GM19324 (cell line): ENCODE results near the gene CALHM2.
"Not testable (repeated sequence)": the region's sequence is repeated elsewhere in the genome, so short reads cannot be mapped to it uniquely, and the experiment has no call there.

Source experiments
- ATAC-seq: cut with Tn5 transposase; IDR thresholded peaks from one replicate; pipeline ENCODE4 v1.9.1; 2021; ENCODE audit warnings: mild to moderate bottlenecking, moderate library complexity; ENCODE audit not compliant: unreplicated experiment, low FRiP score

Gene CALHM2

GRCh38 chr10:103451831-103452505 lies at the start of gene CALHM2:
TSS of gene CALHM2 (minus strand) at chr10:103452370. CDS start at chr10:103449941, 2,429 bp downstream.
- peak; percentile 54 for ATAC-seq

- ATAC-seq: no peak
Measured at GRCh38 chr10:103501186-103501585, 49.0 kb upstream of the CALHM2 start.

- ATAC-seq: no peak
Measured at GRCh38 chr10:103500481-103500880, 48.3 kb upstream of the CALHM2 start.

- ATAC-seq: no peak
Measured at GRCh38 chr10:103499881-103500280, 47.7 kb upstream of the CALHM2 start.

- no peak for ATAC-seq
Measured at GRCh38 chr10:103498936-103499638, 46.9 kb upstream of the CALHM2 start.

- no peak for ATAC-seq
Measured at GRCh38 chr10:103497161-103497915, 45.2 kb upstream of the CALHM2 start.

GRCh38 chr10:103495321-103495720 lies 43.2 kb upstream of the CALHM2 start:
- ATAC-seq: no peak

- ATAC-seq: no peak
Measured at GRCh38 chr10:103493916-103494877, 42.0 kb upstream of the CALHM2 start.

GRCh38 chr10:103493362-103493915 lies 41.3 kb upstream of the CALHM2 start, which contains the start of gene NEURL1:
TSS of gene NEURL1 (plus strand) at chr10:103493705. CDS start at chr10:103494388, 683 bp downstream.
- ATAC-seq: no peak

GRCh38 chr10:103492655-103493261 lies 40.6 kb upstream of the CALHM2 start:
- ATAC-seq: no peak

GRCh38 chr10:103491729-103492364 lies 39.7 kb upstream of the CALHM2 start:
- no peak for ATAC-seq

GRCh38 chr10:103490986-103491314 lies 38.8 kb upstream of the CALHM2 start:
- peak; percentile 17 for ATAC-seq

- ATAC-seq: no peak
Measured at GRCh38 chr10:103487410-103487708, 35.2 kb upstream of the CALHM2 start.

- not testable (repeated sequence) for ATAC-seq
Measured at GRCh38 chr10:103486635-103487409, 34.7 kb upstream of the CALHM2 start.

- ATAC-seq: no peak
Measured at GRCh38 chr10:103481974-103482531, 29.9 kb upstream of the CALHM2 start.

- ATAC-seq: no peak
Measured at GRCh38 chr10:103480521-103480920, 28.4 kb upstream of the CALHM2 start.

GRCh38 chr10:103479135-103479534 lies 27.0 kb upstream of the CALHM2 start, which contains the start of gene CALHM3:
TSS of gene CALHM3 (minus strand) at chr10:103479240. CDS start at chr10:103479032, 208 bp downstream.
- ATAC-seq: no peak

GRCh38 chr10:103478671-103479070 lies 26.5 kb upstream of the CALHM2 start:
- ATAC-seq: no peak
